SU-DHL-6 (cell line): ENCODE results near the gene SNX12.

Source experiments
- EZH2phosphoT487 ChIP-seq: fragments of 200-600 bp; sonication (generic), shearing (Covaris generic); conservative IDR thresholded peaks from 2 replicates; pipeline ENCODE4 v1.6.1; 2018; ENCODE audit warnings: mild to moderate bottlenecking, antibody characterized with exemption, low read length, moderate library complexity, mixed read lengths
- TF ChIP-seq, protein P1 (sequence below): fragments of 200-600 bp; sonication (generic); IDR thresholded peaks from one replicate; pipeline ENCODE4 v1.5.1; 2017; ENCODE audit warnings: antibody characterized with exemption, mild to moderate bottlenecking, low read length, moderate library complexity; ENCODE audit not compliant: insufficient read depth, poor library complexity, severe bottlenecking

DNA sequence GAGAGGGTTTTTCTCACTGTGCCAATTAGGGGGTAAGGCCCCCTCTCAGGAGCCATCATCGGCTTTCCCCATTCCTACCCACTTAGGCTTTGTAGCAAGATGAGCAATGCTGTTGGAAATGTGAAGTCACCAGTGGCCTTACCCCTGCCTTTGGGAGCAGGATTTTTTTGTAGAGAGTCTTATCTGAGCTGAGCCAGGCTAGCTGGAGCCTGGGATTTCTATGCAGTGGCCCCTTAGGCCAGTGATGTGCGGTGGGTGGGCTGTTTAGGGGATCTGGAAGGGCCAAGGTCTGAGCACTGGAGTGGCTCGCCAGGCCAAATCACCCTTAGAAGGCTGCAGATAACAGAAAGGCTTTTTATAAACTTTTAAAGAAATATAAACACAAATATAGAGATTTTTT is 34.2 kb upstream of the SNX12 start:
- TF ChIP-seq, protein P1, sequence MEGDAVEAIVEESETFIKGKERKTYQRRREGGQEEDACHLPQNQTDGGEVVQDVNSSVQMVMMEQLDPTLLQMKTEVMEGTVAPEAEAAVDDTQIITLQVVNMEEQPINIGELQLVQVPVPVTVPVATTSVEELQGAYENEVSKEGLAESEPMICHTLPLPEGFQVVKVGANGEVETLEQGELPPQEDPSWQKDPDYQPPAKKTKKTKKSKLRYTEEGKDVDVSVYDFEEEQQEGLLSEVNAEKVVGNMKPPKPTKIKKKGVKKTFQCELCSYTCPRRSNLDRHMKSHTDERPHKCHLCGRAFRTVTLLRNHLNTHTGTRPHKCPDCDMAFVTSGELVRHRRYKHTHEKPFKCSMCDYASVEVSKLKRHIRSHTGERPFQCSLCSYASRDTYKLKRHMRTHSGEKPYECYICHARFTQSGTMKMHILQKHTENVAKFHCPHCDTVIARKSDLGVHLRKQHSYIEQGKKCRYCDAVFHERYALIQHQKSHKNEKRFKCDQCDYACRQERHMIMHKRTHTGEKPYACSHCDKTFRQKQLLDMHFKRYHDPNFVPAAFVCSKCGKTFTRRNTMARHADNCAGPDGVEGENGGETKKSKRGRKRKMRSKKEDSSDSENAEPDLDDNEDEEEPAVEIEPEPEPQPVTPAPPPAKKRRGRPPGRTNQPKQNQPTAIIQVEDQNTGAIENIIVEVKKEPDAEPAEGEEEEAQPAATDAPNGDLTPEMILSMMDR, result no peak
- TF ChIP-seq EZH2phosphoT487, result no peak
